ENCODE data around the gene PTPRG.

DNA sequence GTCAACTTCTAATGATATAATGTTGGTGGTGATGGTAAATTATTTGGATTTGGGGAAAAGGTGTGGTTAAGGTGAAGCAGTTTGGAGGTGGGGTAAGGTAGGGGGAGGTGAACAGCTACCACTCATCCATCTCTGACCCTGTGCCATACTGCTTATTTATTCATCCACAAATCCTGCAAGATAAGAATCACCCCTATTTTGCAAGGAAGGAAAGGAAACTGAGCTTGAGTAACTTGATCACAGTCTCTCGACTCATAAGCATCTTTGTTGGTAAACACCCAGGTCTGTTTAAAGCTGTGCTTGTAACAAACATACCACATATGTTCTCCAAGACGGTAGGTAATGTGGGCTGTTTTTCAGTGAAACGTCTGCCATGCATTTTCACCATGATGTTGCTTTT lies 67.3 kb downstream of the PTPRG start:
- TF ChIP-seq CTCF (conservative IDR thresholded peaks at IDR 0.05; ENCODE audit: low read depth in 2 of 2) (no peak), NANOG (IDR thresholded peaks at IDR 0.05; ENCODE audit: borderline replicate concordance) (no peak), POLR2AphosphoS5 (IDR thresholded peaks at IDR 0.05; ENCODE audit: low read depth) (no peak)

Measured in GM23338 (cell line).